Measurements from ENCODE around the gene TNS3.
A peak's percentile ranks its signal among the peaks of the same experiment; 100 is the strongest.

Gene TNS3

GRCh38 chr7:47572094-47572445 is 9.8 kb downstream of the TNS3 start:
- Histone ChIP-seq H3K9me2 (replicated peaks; ENCODE audit: control insufficient read depth, low read length) (no peaks in the 10 kb centered on the region), H3K4me3 (ENCODE audit: low read length) (no peak overlapping the region), H3K27ac (ENCODE audit: low read depth, low read length) (no peak overlapping the region), H3K36me3 (ENCODE audit: control insufficient read depth, low read length) (no peaks in the 10 kb centered on the region), H3K79me2 (ENCODE audit: control insufficient read depth, low read length) (peaks cover 18% of the 10 kb centered on the region), H3K9me3 (ENCODE audit: control insufficient read depth, insufficient read depth, low read length) (no peaks in the 10 kb centered on the region), H3F3A (ENCODE audit: control insufficient read depth, insufficient read depth) (peaks cover 14% of the 10 kb centered on the region), H3K4me1 (ENCODE audit: control insufficient read depth, low read length) (peaks cover 60% of the 10 kb centered on the region), H3K4me2 (ENCODE audit: low read length) (peak overlapping the region; percentile 33; the same call in 1 of the 2 replicates), H3K27me3 (ENCODE audit: control insufficient read depth, low read length) (no peaks in the 10 kb centered on the region), H4K20me1 (ENCODE audit: control insufficient read depth, insufficient read depth, low read depth, low read length) (no peaks in the 10 kb centered on the region)
- TF ChIP-seq, protein P1, sequence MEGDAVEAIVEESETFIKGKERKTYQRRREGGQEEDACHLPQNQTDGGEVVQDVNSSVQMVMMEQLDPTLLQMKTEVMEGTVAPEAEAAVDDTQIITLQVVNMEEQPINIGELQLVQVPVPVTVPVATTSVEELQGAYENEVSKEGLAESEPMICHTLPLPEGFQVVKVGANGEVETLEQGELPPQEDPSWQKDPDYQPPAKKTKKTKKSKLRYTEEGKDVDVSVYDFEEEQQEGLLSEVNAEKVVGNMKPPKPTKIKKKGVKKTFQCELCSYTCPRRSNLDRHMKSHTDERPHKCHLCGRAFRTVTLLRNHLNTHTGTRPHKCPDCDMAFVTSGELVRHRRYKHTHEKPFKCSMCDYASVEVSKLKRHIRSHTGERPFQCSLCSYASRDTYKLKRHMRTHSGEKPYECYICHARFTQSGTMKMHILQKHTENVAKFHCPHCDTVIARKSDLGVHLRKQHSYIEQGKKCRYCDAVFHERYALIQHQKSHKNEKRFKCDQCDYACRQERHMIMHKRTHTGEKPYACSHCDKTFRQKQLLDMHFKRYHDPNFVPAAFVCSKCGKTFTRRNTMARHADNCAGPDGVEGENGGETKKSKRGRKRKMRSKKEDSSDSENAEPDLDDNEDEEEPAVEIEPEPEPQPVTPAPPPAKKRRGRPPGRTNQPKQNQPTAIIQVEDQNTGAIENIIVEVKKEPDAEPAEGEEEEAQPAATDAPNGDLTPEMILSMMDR (IDR thresholded peaks at IDR 0.05; ENCODE audit: low read depth, low read length, poor library complexity, severe bottlenecking), result no peak
- no peak for TF ChIP-seq EZH2phosphoT487 (IDR thresholded peaks at IDR 0.05; ENCODE audit: borderline replicate concordance, low read length)

DNA sequence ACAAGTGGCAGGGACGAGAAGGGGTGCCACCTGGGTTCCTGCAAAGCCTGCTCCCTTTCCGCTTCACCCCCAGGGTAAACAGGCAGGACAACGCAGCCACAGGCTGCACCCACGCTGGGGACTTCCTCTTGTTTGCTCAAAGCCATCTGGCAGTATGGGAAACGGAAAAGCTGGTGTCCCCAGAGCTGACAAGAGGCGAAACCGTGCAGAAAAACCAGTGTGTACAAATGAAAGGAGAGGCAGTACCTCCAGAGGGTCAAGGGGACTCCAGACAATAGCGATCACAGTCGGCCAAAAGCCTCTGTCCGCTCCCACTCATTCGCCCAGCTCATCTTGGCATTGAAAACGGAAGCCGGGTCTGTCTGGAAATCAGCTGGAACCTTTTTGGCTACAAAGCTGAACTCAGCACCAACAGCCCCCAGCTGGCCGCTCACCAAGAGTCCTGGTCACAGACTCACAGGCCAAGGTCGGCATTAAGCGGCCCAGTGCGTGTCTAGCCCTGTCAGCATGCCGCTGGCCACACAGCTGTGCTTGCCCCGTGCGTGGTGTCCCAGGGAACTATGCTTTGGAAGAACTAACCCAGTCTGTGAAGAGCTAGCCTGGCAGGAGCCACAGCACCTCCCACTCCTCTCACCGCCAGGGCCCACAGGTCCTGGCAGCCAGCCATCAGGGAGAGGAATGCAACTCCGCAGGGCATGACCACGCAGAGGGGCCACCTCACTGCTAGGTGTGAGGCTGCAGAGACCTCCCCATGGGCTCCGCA is 10.4 kb downstream of the TNS3 start:
- Histone ChIP-seq H3K4me3 (ENCODE audit: low read length) (0 out of 2 replicates have a peak overlapping the region, but pooled peaks have one; percentile 3), H3K27me3 (ENCODE audit: control insufficient read depth, low read length) (no peaks in the 10 kb centered on the region), H3K4me1 (ENCODE audit: control insufficient read depth, low read length) (peaks cover 55% of the 10 kb centered on the region), H4K20me1 (ENCODE audit: control insufficient read depth, insufficient read depth, low read depth, low read length) (no peaks in the 10 kb centered on the region), H3K9me2 (replicated peaks; ENCODE audit: control insufficient read depth, low read length) (no peaks in the 10 kb centered on the region), H3K9me3 (ENCODE audit: control insufficient read depth, insufficient read depth, low read length) (no peaks in the 10 kb centered on the region), H3F3A (ENCODE audit: control insufficient read depth, insufficient read depth) (peaks cover 9% of the 10 kb centered on the region), H3K27ac (ENCODE audit: low read depth, low read length) (no peak overlapping the region), H3K79me2 (ENCODE audit: control insufficient read depth, low read length) (peaks cover 18% of the 10 kb centered on the region), H3K4me2 (ENCODE audit: low read length) (peak overlapping the region; percentile 33), H3K36me3 (ENCODE audit: control insufficient read depth, low read length) (no peaks in the 10 kb centered on the region)
- no peak for TF ChIP-seq EZH2phosphoT487 (IDR thresholded peaks at IDR 0.05; ENCODE audit: borderline replicate concordance, low read length)
- TF ChIP-seq, protein P1 (IDR thresholded peaks at IDR 0.05; ENCODE audit: low read depth, low read length, poor library complexity, severe bottlenecking), result no peak

DNA sequence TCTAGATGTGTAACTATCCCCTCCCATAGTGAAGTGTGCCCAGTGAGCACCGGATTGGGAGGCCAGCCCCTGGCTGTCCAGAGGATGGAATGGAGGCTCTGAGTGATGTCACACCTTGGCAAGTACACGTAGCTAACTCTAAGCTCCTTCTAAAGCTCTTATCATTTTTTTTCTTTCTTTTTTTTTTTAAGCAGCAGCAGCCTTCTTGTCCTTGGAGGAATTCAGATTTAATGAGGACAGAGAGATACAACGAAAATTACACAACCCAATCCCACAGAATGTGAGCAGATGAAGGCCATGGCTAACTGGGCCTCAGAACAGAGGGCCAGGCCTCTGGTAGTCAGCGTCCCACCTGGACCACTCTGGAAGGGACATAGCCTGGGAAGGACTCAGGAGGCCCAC is 11.3 kb downstream of the TNS3 start:
- Histone ChIP-seq H3K4me3 (ENCODE audit: low read length) (no peak overlapping the region), H3K9me3 (ENCODE audit: control insufficient read depth, insufficient read depth, low read length) (no peaks in the 10 kb centered on the region), H3K27ac (ENCODE audit: low read depth, low read length) (no peak overlapping the region), H3K79me2 (ENCODE audit: control insufficient read depth, low read length) (peaks cover 18% of the 10 kb centered on the region), H3K4me1 (ENCODE audit: control insufficient read depth, low read length) (peaks cover 47% of the 10 kb centered on the region), H3K27me3 (ENCODE audit: control insufficient read depth, low read length) (no peaks in the 10 kb centered on the region), H3F3A (ENCODE audit: control insufficient read depth, insufficient read depth) (peaks cover 7% of the 10 kb centered on the region), H3K9me2 (replicated peaks; ENCODE audit: control insufficient read depth, low read length) (no peaks in the 10 kb centered on the region), H3K4me2 (ENCODE audit: low read length) (no peak overlapping the region), H4K20me1 (ENCODE audit: control insufficient read depth, insufficient read depth, low read depth, low read length) (no peaks in the 10 kb centered on the region), H3K36me3 (ENCODE audit: control insufficient read depth, low read length) (no peaks in the 10 kb centered on the region)
- no peak for TF ChIP-seq EZH2phosphoT487 (IDR thresholded peaks at IDR 0.05; ENCODE audit: borderline replicate concordance, low read length)
- TF ChIP-seq, protein P1 (IDR thresholded peaks at IDR 0.05; ENCODE audit: low read depth, low read length, poor library complexity, severe bottlenecking), result no peak

Measured in DOHH2 (cell line).